ENCODE data around the gene HRH2. TPM values are rescaled to one million over a fixed set of nuclear protein-coding genes. Genes with fewer than 3 reads are reported as not detected.

HRH2 gene
- total and polyA plus RNA-seq, 9 of the 15 experiments (the other 6 are each of a cell fraction or from before 2014, with no cell fraction given): 0.04 TPM; not detected in 8

- no peak for TF ChIP-seq CHD7 (IDR thresholded peaks at IDR 0.05; ENCODE audit: low read depth, low read length)
- TF ChIP-seq ELK3 (CRISPR knock-in tag; IDR thresholded peaks at IDR 0.05): no peak
- no peak for TF ChIP-seq SRSF3 (IDR thresholded peaks at IDR 0.05; ENCODE audit: insufficient read depth, low read length)
- TF ChIP-seq MCM3 (IDR thresholded peaks at IDR 0.05): no peak
- no peak for TF ChIP-seq SNIP1 (IDR thresholded peaks at IDR 0.05; ENCODE audit: low read depth)
Measured at GRCh38 chr5:175621971-175622370, 35.9 kb upstream of the HRH2 start (continued).
